Upper lobe of left lung (tissue), 4 donors: ENCODE results near the gene PPP6R2.

Experiments
- POLR2A ChIP-seq, 4 donors: fragments of 450-650 bp; IDR thresholded peaks; one replicate each; pipeline ENCODE4 v1.5.1; 2016 to 2017; ENCODE audit warnings: antibody characterized with exemption in 4 of 4, mild to moderate bottlenecking in 2 of 4
- POLR2AphosphoS5 ChIP-seq, 2 donors: sonication (generic); formaldehyde crosslinking; IDR thresholded peaks; one replicate each; pipeline ENCODE4 v1.5.1; 2017; ENCODE audit warnings: antibody characterized with exemption in 2 of 2
- TF ChIP-seq, protein P1 (sequence below), 6 experiments: fragments of 450-650 bp in 4 of 6; fragments of 200-600 bp in 2 of 6; sonication (generic) in 2 of 6; IDR thresholded peaks; one replicate each; pipeline ENCODE4 v1.5.1; 2016 to 2019; ENCODE audit warnings: antibody characterized with exemption in 6 of 6

DNA sequence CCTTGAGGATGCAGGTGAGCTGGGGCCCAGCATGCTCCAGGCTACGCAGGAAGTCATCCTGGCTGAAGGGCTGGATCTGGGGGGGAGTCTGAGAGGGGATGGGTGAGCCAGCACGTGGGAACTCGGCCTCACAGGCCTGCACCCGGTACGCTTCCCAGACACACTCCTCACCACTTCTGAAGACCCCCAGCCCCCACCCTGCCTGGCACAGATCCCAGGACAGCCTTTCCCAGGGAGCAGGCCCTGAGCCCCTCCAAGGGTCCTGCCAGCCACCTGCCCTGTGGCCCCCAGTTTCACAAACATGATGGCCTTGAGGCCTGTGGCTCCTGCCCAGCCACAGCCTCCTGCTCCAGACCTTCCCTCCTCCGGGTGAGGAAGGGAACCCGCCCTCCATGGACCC lies 30.1 kb upstream of the PPP6R2 start:
- TF ChIP-seq POLR2A (IDR thresholded peaks at IDR 0.05) = no peak
- TF ChIP-seq POLR2AphosphoS5 (IDR thresholded peaks at IDR 0.05) = no peak
- TF ChIP-seq, protein P1, sequence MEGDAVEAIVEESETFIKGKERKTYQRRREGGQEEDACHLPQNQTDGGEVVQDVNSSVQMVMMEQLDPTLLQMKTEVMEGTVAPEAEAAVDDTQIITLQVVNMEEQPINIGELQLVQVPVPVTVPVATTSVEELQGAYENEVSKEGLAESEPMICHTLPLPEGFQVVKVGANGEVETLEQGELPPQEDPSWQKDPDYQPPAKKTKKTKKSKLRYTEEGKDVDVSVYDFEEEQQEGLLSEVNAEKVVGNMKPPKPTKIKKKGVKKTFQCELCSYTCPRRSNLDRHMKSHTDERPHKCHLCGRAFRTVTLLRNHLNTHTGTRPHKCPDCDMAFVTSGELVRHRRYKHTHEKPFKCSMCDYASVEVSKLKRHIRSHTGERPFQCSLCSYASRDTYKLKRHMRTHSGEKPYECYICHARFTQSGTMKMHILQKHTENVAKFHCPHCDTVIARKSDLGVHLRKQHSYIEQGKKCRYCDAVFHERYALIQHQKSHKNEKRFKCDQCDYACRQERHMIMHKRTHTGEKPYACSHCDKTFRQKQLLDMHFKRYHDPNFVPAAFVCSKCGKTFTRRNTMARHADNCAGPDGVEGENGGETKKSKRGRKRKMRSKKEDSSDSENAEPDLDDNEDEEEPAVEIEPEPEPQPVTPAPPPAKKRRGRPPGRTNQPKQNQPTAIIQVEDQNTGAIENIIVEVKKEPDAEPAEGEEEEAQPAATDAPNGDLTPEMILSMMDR (IDR thresholded peaks at IDR 0.05) = no peak
